Motor neuron (in vitro differentiated cells): Measurements from ENCODE around the gene TNIK. TPM values are rescaled to one million over a fixed set of nuclear protein-coding genes. Genes with fewer than 3 reads are reported as not detected.

Source experiments
- ATAC-seq, 8 experiments: fragments of 200-7000 bp; cut with Tn5 transposase; replicated peaks in 6 of 8; 2 replicates each; pipeline ENCODE4 v1.8.0; 2021; ENCODE audit warnings: mild to moderate bottlenecking in 8 of 8, moderate library complexity in 8 of 8
- H3K27ac ChIP-seq, 2 donors: fragments of 250-450 bp; sonication (Bioruptor Pico); 2 replicates each; pipeline ENCODE4 v1.9.0; 2021; ENCODE audit warnings: antibody characterized with exemption in 2 of 2, mild to moderate bottlenecking in 2 of 2, moderate library complexity in 1 of 2
- H3K4me1 ChIP-seq, 2 donors: fragments of 250-450 bp; sonication (Bioruptor Pico); replicated peaks in 1 of 2; 2 replicates each; pipeline ENCODE4 v1.6.1; 2021; ENCODE audit warnings: antibody characterized with exemption in 2 of 2, mild to moderate bottlenecking in 2 of 2, moderate library complexity in 1 of 2
- H3K4me3 ChIP-seq, 5 donors: fragments of 250-450 bp; sonication (Bioruptor Pico); 2 replicates each; pipeline ENCODE4 v1.9.0; 2021; ENCODE audit warnings: antibody characterized with exemption in 5 of 5, mild to moderate bottlenecking in 5 of 5, moderate library complexity in 4 of 5
- WGBS, 10 experiments: fragments of 450-650 bp; shearing (Covaris generic); methylation state at CpG; one replicate each; pipeline ENCODE4 v1.0.0; 2022; 5-methylcytosine and 5-hydroxymethylcytosine counted together
- in situ Hi-C, 9 experiments: fragments of 400-800 bp; cut with MboI; loops; one replicate each; pipeline ENCODE4 v1.15.0; 2021; ENCODE audit warnings: low sequenced_read_pairs in 9 of 9, low pct_unique_long_range_greater_than_20kb in 2 of 9; ENCODE audit not compliant: unreplicated experiment in 9 of 9
- total RNA-seq, 8 experiments: library from RNA; unstranded; fragments of 300-600 nt; gene quantifications; 2 replicates each; pipeline versions ENCODE4 v1.2.3 to v1.2.4, GENCODE V29; 2022

TNIK gene
- total RNA-seq, 8 experiments from 2014 or later = 0.87 to 76.5 (median 23.3) TPM

GRCh38 chr3:171056528-171056927 lies 403.7 kb downstream of the TNIK start:
- ATAC-seq = peak in 2 of 8 experiments; percentile 61 to 73
- Histone ChIP-seq H3K27ac (no peak overlapping the region), H3K4me3 (no peak overlapping the region), H3K4me1 (no peaks in the 10 kb centered on the region)
- in situ Hi-C loops = loop anchor here in 3 of 9 experiments (10.0 to 25.0 kb wide), 2 partner anchors 106 to 108 kb away; no protein-coding TSS in a partner anchor
- 44 to 100% (median 81%) methylated on average over 1 to 5 of the region's 5 CpGs for whole genome bisulfite sequencing, 10 experiments

GRCh38 chr3:171055336-171056178 lies 404.6 kb downstream of the TNIK start:
- peak in 2 of 8 experiments; percentile 23 to 26 for ATAC-seq
- H3K4me3 ChIP-seq = no peak overlapping the region
- no peak overlapping the region for H3K27ac ChIP-seq
- H3K4me1 ChIP-seq = no peaks in the 10 kb centered on the region
- in situ Hi-C loops = loop anchor here in 3 of 9 experiments (10.0 to 25.0 kb wide), 2 partner anchors 107 to 109 kb away; no protein-coding TSS in a partner anchor
- 20 to 83% (median 68%) methylated on average over 1 to 4 of the region's 4 CpGs for WGBS, 10 experiments

- Histone ChIP-seq H3K27ac (no peak overlapping the region), H3K4me3 (no peak overlapping the region), H3K4me1 (no peaks in the 10 kb centered on the region)
- in situ Hi-C loops = loop anchor here in 3 of 9 experiments (10.0 to 25.0 kb wide), 2 partner anchors 107 to 110 kb away; no protein-coding TSS in a partner anchor
- peak in 2 of 8 experiments; percentile 73 to 88 for ATAC-seq
These were observed 405.3 kb downstream of the TNIK start for GRCh38 chr3:171054921-171055320.

- 29 to 100% (median 88%) methylated on average over 1 of the region's 1 CpG; no CpG with 5 or more reads in 2 of the 10 experiments for WGBS, 10 experiments
These were observed 406.0 kb downstream of the TNIK start for GRCh38 chr3:171054231-171054630.

GRCh38 chr3:171049861-171050444 lies 410.3 kb downstream of the TNIK start:
- ATAC-seq = peak in 6 of 8 experiments; percentile 42 to 98 (median 76)
- WGBS, 10 experiments = 0 to 66% (median 39%) methylated on average over 1 to 5 of the region's 6 CpGs; no CpG with 5 or more reads in 3 of the 10 experiments
- Histone ChIP-seq H3K4me1 (no peaks in the 10 kb centered on the region), H3K27ac (no peak overlapping the region), H3K4me3 (no peak overlapping the region)
- in situ Hi-C loops = loop anchor here in 3 of 9 experiments (10.0 to 25.0 kb wide), 2 partner anchors 112 to 115 kb away; no protein-coding TSS in a partner anchor

More at GRCh38 chr3:171054231-171054630, 406.0 kb downstream of the TNIK start:
- no peak overlapping the region for H3K27ac ChIP-seq
- no peak for ATAC-seq
- no peaks in the 10 kb centered on the region for H3K4me1 ChIP-seq
- in situ Hi-C loops = loop anchor here in 3 of 9 experiments (10.0 to 25.0 kb wide), 2 partner anchors 108 to 111 kb away; no protein-coding TSS in a partner anchor
- H3K4me3 ChIP-seq = no peak overlapping the region

GRCh38 chr3:171046760-171047159 lies 413.4 kb downstream of the TNIK start:
- Histone ChIP-seq H3K4me1 (no peaks in the 10 kb centered on the region), H3K4me3 (no peak overlapping the region), H3K27ac (no peak overlapping the region)
- WGBS, 10 experiments = 33 to 100% (median 75%) methylated on average over 1 to 4 of the region's 4 CpGs; no CpG with 5 or more reads in 2 of the 10 experiments
- in situ Hi-C loops = no loop called here
- no peak for ATAC-seq

GRCh38 chr3:171044835-171045793 lies 415.1 kb downstream of the TNIK start:
- ATAC-seq = peak in 3 of 8 experiments; percentile 27 to 71 (median 36)
- H3K27ac ChIP-seq = no peak overlapping the region
- in situ Hi-C loops = no loop called here
- H3K4me1 ChIP-seq = no peaks in the 10 kb centered on the region
- 50 to 85% (median 68%) methylated on average over 1 to 13 of the region's 14 CpGs for WGBS, 10 experiments
- H3K4me3 ChIP-seq = no peak overlapping the region

- Histone ChIP-seq H3K4me3 (no peak overlapping the region), H3K4me1 (no peaks in the 10 kb centered on the region), H3K27ac (no peak overlapping the region)
- WGBS, 10 experiments = 0 to 100% (median 33%) methylated on average over 1 of the region's 1 CpG; no CpG with 5 or more reads in 1 of the 10 experiments
- no peak for ATAC-seq
- in situ Hi-C loops = no loop called here
These were observed 415.8 kb downstream of the TNIK start for GRCh38 chr3:171044384-171044783.

- Histone ChIP-seq H3K4me1 (no peaks in the 10 kb centered on the region), H3K27ac (no peak overlapping the region), H3K4me3 (no peak overlapping the region)
- 38 to 91% (median 67%) methylated on average over 1 of the region's 1 CpG; no CpG with 5 or more reads in 3 of the 10 experiments for WGBS, 10 experiments
- ATAC-seq = no peak
- in situ Hi-C loops = no loop called here
These were observed 420.5 kb downstream of the TNIK start for GRCh38 chr3:171039674-171040073.

- ATAC-seq = no peak
- H3K4me1 ChIP-seq = no peaks in the 10 kb centered on the region
- in situ Hi-C loops = no loop called here
- 0 to 100% (median 64%) methylated on average over 1 of the region's 1 CpG; no CpG with 5 or more reads in 1 of the 10 experiments for WGBS, 10 experiments
- H3K4me3 ChIP-seq = no peak overlapping the region
- H3K27ac ChIP-seq = no peak overlapping the region
These were observed 421.9 kb downstream of the TNIK start for GRCh38 chr3:171038342-171038741.

- in situ Hi-C loops = no loop called here
These were observed 431.4 kb downstream of the TNIK start for GRCh38 chr3:171028779-171029232.

More at GRCh38 chr3:171028779-171029232, 431.4 kb downstream of the TNIK start:
- 20 to 100% (median 73%) methylated on average over 1 to 8 of the region's 8 CpGs; no CpG with 5 or more reads in 1 of the 10 experiments for WGBS, 10 experiments
- H3K4me3 ChIP-seq = no peak overlapping the region
- H3K27ac ChIP-seq = no peak overlapping the region
- ATAC-seq = peak in 2 of 8 experiments; percentile 40 to 45
- no peaks in the 10 kb centered on the region for H3K4me1 ChIP-seq
